Activated CD8-positive, alpha-beta memory T cell treated with anti-CD3 and anti-CD28 coated beads for 4 hours (primary cell): Measurements from ENCODE around the gene JMJD7.

Experiments
- DNase-seq, 2 donors: peaks; one replicate each; pipeline ENCODE4 v3.0.0-alpha.2; 2020; ENCODE audit warnings: low read depth in 2 of 2

Gene JMJD7

DNA sequence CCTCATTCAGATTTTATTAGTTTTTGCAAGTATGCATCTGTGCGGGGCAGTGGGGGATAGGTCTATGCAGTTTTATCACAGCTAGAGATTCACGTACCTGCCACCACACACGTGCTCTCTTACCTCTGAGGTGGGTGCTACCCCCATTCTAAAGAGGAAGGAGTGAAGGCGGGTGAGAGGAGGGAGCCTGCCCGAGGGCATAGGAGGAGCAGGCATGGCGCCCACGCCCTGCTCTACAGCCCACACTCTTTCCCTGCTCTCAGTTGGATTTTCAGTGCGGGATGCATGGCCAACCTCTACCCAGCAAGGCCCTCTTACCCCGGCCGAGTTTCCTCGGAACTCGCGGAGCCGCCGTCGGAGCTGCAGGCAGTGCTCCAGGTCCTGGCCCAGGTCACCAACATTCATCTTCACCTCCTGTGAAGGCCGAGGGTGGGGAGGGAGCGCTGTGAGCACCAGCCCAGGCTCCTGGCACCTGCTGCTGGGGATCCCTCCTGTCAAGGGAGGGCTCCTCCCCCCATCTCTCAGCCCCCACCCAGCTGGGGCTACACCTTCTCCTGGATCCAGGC is 37.7 kb downstream of the JMJD7 start:
- DNase-seq: no peak

- no peak for DNase-seq
These were observed 38.4 kb downstream of the JMJD7 start for GRCh38 chr15:41866263-41866703.

DNA sequence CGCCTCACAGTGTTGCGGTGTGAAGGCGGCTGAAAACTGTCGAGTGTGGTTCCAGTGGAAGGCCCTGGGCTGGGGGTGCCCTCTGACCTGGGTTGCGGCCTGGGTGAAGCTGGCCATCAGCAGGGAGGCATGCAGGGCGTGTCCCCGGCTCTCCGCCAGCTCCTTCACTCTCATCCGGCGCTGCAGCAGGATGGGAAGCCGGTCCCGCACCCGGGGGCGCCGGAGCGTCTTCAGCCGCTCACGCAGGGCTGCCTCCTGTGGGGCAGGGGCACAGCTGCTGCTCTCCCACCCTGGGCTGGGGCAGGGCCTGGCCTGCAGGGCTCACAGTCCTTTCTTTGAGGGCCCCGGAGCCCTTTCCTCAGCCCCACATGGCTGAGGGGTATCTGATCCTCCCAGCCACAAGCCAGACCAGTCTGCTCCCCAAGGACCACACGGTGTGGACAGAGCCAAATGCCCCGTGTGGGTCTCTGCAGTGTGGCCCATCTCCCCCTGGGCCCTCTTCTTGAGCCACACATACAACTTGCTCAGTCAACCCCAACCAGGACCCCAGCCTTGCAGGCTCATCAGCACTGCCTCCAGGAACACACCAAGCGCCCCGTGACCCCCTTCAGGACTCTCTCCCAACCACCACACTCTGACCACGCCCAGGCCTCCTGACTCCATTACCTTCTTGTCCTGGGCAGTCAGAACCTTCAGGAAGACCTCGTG is 39.1 kb downstream of the JMJD7 start:
- DNase-seq: no peak

GRCh38 chr15:41868321-41868720 is 40.4 kb downstream of the JMJD7 start:
- no peak for DNase-seq

DNA sequence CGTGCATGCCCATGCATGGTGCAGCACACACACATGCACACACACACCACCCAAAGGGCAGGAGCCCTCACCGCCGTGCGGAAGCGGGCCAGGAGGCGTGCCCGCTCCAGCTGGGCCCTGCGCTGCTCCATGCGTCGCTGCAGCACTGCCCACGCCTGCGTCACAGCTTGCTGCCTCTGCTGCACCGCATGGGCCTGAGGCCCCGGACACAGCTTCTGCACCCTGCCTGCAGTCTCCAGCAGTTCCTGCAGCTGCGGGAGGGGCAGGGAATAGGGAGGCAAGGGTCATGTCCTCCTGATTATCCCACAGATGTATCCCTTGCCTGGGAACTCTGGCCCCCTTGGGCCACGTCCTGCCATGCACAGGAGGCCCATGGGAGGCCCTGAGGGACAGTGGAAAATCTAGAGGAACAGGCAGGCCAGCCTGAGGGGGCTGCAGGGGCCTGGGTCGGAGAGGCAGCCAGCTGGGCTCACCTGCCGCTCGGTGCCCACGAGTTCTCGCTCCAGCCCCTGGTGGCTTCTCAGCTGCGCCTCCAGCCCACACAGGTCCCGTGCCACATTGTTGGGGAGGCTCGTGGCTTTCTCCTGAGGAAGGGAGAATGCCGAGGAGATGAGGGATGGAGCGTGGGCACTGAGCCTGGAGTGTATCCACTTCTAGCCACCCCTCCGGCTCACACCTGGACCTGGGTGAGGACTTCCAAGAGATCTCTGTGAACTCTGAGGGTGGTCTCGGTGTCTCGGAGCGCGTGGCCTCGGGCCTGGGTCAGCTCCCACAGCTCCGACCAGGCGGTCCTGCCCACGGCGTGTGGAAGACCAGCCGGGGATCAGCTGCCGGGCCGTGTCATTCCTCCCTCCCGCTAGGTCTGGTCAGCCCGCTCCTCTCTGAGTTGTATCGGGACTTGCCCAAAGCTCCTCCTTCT is 42.1 kb downstream of the JMJD7 start:
- no peak for DNase-seq

DNA sequence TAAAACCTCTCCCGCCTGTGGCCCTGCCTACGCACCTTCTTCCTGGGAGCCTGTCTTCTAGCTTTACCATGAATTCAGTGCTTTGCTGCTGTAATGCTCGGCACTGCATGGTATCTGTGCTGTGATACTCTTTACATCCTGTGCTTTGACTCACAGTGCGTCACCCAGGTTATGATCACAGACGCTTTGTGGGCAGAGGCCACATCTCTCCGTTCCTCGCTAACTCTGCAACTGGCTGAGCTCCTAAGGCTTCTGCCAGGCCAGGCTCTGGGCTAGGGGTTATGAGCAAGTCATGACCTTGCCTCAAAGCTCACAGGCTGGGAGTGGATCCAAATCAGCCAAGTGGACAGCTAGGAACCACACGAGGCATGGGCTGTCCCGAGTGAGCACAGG is 42.8 kb downstream of the JMJD7 start:
- DNase-seq: peak; percentile 14 to 30

- no peak for DNase-seq
These were observed 43.4 kb downstream of the JMJD7 start for GRCh38 chr15:41871175-41871905.

GRCh38 chr15:41872166-41872747 is 44.4 kb downstream of the JMJD7 start:
- DNase-seq: no peak

- no peak for DNase-seq
These were observed 45.8 kb downstream of the JMJD7 start for GRCh38 chr15:41873711-41874110.

- no peak for DNase-seq
These were observed 46.8 kb downstream of the JMJD7 start for GRCh38 chr15:41874736-41875135.

DNA sequence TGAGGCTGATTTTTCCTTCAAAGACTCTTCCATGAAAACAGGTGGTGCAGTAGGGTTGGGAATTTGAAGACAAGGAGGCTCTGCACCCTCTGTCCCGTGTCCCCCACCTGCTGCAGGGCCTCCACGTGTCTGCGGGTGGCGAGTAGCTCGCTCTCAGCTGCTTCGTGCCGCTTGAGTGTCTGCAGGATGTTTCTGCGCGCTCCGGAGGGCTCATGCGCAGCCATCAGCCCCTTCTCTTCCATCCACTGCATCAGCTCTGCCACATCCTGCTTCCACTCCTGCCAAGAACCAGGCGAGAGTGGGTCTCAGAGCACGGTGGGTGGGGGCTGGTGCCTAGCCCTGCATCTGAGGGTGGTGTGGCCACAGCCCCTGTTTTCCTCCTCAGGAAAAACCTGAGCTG is 48.1 kb downstream of the JMJD7 start:
- no peak for DNase-seq

GRCh38 chr15:41876689-41877088 is 48.8 kb downstream of the JMJD7 start:
- DNase-seq: no peak

DNA sequence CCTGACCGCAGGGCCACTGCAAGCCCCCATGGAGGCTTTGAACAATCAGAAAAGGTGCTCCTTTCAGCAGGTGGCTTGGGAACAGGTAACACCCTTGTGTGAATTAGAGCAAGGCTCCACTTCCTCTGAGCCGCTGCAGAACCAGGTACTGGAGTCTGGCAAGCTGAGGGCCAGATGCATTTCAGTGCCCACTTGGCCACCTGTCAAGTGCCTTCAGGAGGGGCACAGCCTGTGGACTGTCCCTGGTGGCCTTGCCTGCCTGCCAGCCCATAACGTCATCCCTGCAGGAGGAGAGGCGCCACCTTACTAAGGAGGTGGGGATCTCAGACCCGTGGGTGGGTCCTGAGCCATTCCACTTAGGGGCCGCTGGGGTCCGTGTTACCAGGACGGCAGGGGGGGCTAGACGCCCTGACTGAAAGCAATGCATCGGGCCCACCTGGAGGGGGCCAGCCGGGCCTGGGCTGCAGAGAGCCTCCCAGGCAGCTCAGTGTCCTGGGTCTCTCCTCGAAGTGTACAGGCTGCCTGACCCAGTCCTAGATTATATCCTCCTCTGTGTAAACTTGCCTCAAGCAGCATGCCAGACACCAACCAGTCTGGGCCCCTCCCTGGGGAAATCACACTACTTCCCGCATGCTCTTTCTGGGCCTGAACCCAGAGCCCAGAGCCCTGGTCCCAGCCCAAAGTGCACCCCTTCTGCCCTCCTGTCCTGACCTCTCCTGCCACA is 49.9 kb downstream of the JMJD7 start:
- no peak for DNase-seq

GRCh38 chr15:41878355-41878699 is 50.4 kb downstream of the JMJD7 start:
- no peak for DNase-seq

DNA sequence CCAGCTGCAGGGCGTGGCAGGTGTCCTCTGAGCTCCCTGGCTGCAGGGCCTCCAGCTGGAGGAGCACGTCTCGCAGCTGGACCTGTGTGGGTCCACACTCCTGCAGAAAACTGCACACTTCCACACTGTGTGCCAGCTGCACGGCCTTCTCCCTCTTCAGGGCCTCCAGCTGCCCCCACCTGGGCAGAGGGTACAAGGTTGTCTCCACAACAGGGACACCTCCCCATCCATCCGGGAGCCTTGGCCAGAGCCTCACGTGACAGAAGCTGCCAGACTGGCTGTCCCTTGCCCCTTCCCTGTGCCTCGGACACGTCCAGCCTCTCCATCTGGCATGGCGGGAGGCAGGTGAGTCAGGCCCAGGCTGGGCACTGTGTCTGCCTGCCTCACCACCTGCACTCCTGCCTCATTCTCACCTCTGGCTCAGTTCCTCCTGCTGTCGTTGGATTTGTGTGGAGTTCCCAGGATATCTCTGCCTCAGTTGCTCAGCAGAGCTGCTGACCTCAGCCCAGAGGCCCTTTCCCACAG is 51.5 kb downstream of the JMJD7 start:
- no peak for DNase-seq

DNA sequence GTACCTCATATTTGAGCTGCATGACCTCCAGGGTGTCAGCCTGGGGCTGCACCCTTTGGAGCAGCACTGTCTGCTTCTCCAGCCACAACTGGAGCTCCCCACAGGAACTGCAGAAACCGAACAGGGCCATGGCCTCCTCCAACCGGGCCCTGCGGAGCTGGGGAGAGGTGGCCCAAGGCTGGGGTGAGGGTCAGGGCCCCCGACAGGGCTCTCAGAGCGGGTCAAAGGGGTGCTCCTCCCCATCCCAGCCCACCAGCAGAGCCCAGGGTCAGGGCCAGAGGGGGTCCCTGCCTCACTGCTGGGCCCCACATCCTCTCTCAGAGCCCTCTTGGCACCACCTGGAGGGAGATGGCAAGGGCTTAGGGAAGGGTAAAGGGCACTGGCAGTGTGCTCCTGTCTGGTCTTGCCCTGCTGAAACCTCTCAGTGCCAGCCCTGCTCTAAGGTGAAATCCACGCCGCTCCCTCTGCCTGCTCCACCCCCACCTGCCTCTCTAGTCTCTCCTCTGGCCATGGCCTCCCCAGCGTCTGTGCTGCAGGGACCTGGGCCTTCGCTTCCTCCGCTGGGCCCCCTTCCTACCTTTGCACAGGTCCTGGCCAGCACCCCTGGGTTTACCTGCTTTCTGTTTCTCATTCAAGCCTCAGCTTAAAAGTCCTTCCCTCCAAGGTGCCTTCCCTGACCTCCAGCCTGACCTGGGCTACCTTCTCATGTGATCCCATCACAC is 52.4 kb downstream of the JMJD7 start:
- no peak for DNase-seq

DNA sequence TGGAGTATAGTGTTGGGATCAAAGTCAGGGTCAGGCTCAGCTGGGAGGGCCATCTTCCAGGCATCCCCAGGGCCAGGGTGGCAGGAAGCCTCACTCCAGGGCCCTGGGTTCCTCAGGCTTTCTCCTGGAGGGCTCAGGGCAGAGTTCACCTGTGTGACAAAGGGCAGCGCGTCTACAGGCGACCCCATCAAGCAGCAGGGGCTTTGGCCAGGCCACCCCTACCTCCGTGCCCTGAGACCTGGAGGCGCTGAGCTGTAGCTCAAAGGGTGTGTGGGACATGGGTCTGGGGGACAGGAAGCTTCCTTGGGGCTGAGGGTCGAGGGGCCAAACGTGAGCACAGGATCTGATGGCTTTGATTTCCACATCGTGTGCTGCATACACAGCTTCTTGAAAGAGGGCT is 53.2 kb downstream of the JMJD7 start:
- DNase-seq: no peak

GRCh38 chr15:41881550-41881919 is 53.6 kb downstream of the JMJD7 start:
- no peak for DNase-seq

DNA sequence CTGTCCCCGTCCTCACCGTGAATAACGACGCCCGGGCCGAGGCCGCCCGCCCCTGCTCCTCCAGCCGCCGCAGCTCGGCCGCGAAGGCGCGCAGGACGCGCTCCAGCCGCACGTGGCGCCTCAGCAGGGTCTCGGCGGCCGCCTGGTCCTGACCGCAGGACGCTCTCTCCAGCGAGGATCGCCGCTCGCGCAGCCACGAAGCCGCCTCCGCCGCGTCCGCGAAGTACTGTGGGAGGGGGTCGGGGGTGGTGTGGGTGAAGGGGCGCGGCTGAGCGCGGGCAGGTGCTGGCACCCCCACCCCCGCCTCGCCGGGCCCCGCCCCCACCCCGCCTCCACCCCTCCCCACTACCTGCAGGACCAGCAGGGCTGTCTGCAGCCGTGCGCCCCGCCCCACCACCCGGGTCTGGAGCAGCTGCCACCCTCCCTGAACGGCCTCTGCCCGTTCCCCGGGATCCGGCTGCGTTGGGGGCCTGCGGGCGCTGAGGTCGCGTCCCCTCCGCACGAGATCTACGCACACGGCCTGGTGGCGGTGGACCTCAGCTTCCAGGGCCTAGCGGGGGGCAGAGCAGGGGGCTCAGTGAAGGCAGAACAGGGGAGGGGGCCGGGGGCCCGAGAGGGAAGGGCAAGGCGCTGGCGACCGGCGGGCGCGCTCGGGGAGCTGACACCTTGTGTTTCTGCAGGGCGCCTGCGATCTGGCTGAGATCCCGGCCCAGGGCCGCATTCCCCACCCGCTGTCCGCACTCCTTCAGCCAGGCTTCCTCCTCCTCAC is 54.2 kb downstream of the JMJD7 start:
- DNase-seq: no peak
